GM18951 (cell line): ENCODE measurements around the gene DMWD.
"Not testable (repeated sequence)": the region's sequence is repeated elsewhere in the genome, so short reads cannot be mapped to it uniquely, and the experiment has no call there.

Source experiments
- POLR2A ChIP-seq: IDR thresholded peaks from 4 replicates; pipeline ENCODE4 v1.6.1; 2011; ENCODE audit warnings: mild to moderate bottlenecking; ENCODE audit not compliant: insufficient read length, insufficient read depth; ENCODE audit errors: extremely low read depth
- in situ Hi-C: fragments of 300-500 bp; cut with MboI; formaldehyde crosslinking; loops from one replicate; pipeline ENCODE4 v1.12.0; 2022; ENCODE audit warnings: low sequenced_read_pairs, mixed read lengths, inconsistent platforms; ENCODE audit not compliant: unreplicated experiment

DMWD gene

DNA sequence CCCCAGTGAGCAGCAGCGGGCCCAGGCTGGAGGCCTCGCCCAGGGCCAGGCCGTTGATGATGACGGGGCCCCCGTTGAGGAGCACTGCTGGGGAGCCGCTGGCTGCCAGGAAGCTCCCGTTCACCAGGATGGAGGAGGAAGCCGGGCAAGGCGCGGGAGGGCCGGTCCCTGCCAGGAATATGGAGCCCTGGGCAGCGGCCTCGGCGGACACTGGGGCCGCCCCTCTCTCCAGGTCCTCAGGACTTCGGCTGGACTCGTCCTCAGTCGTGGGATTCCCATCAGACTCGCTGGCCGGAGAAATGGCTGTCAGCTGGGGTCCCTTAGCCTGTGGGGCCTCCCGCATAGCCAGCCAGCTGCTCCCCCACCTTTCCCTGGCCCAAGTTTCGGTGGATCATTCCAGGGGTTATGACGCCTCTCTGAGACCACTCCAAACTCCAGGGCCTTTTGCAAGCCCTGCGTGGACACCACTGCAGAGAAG, 25.7 kb downstream of the DMWD start:
- TF ChIP-seq POLR2A: no peak
- in situ Hi-C loops: no loop called here

- no peak for TF ChIP-seq POLR2A
- in situ Hi-C loops: no loop called here
These were observed 26.3 kb downstream of the DMWD start for GRCh38 chr19:45766296-45766868.

DNA sequence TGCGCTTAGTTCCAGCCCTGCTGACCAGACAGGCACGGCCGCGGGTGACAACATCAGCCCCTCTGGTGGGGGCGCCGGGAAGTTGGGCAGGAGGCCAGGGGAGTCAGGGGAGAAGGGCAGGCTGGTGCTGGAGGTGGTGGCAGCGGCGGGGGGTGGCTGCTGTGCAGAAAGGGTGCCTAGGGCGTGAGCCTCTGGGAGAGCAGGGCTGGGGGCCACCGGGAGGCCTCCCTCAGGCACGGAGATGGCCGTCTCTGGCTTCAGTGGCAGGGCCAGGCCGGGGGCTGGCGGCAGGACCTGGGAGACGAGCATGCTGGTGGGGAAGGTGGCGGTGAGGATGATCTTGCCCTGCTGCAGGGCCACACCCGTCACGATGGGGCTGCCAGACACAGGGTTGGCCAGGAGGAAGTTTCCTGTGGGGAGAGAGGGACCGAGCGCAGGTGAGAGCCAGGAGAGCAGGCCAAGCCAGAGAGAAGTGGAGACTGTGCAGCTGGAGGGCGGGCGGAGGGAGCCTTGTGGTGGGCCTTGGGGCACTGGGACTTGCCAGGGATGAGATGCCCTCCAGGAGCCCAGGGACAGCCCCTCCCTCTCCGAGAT, 26.8 kb downstream of the DMWD start:
- in situ Hi-C loops: no loop called here
- no peak for TF ChIP-seq POLR2A

DNA sequence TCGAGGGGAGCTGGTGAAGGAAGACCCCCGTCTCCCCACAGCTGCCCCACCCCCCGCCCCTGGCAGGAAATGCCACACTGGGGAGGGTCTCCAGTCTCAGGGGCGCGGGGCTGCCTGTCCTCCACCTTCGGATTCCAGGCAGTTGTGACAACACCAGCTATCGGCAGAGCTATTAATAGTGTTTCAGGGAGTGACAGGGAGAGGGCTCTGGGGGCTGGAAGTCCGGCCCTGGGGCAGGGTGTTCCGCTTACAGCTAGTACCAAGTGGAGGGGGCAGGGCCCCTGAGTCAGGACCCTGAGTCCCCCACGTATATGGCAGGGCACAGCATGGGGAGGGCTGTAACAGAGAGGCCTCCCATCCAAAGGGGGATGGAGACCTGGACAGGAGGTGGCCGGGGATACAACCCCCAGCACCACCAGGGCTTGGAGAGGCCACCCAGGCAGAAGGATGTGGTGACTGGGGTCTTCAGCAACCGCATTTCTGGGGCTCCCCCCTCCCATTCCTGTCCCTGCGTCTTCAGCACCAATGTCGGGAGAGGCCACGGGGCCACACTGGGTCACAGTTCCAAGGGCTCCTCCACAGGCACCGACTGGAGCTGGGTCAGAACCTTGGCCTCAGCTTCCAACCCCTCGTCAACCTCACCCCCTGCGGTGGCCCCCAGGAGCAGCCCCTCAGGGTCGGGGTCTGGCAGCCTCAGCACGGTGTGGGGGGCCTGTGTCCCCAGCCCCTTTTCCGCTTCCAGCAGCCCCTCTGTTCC, 27.5 kb downstream of the DMWD start:
- in situ Hi-C loops: no loop called here

GRCh38 chr19:45764475-45764874, 28.2 kb downstream of the DMWD start:
- TF ChIP-seq POLR2A: no peak
- in situ Hi-C loops: no loop called here

More for the DNA sequence above, 27.5 kb downstream of the DMWD start:
- no peak for TF ChIP-seq POLR2A

DNA sequence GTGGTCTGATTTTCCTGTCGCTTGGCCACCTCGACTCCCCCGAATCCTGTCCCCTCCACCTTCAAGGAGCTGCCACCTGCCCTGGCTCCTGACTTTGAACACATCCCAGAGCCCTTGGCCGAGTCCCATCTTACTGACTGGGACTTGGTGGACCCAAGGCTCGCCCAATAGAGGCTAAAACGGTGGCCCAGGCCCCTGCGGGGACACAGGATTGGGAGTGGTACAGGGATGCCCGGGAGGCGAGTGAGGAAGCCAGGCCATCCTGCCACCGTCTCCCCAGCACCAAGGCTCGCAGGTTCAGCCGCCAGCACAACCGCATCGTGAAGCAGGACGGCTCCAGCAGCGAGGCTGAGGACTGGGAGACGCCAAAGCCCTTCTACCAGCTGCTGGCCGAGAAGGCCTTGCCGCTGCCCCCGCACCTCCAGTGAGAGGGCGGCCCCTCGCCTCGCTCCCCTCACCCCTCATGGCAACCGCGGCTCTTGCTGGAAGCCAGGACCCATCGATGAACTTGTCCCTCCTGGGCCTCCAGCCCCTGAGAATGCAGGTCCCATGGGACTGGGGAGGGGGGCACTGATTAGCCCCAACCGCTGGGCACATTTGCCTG, 28.9 kb downstream of the DMWD start:
- in situ Hi-C loops: no loop called here
- TF ChIP-seq POLR2A: no peak

DNA sequence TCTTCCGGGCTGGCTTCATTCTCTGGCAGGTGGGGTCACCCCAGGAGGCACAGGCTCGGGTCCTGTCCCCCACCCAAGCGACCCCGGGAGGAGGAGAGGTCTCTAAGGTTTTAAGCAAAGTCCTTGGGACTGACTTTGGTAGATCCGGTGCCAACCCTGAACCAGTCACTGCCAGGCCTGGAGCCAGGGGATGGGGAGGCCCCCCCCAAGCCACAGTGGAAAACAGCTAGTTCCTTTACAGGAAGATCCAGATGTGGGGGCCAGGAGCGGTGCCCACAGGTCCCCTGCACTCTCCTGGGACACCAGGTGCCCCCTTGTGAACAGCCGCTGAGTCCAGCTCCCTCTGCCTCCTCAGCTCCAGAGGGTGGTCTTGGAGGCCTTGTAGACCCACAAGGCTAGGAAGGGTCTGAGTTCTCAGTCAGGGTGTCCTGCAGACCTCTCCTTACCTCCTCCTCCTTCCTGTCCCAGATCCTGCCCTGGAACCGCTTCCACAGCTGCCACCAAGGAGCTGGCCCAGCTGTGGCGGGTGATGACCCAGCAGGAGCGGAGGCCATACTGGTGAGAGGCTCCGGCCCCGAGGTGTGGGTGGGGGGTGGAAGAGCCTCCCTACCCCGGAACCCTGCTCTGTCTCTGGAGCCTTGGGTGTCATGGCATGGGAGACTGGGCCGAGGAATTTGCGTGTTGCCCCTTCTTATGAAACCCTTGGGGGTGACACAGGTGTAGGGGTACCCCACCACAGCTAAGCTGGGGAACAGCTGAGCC, 29.6 kb downstream of the DMWD start:
- in situ Hi-C loops: no loop called here
- no peak for TF ChIP-seq POLR2A

DNA sequence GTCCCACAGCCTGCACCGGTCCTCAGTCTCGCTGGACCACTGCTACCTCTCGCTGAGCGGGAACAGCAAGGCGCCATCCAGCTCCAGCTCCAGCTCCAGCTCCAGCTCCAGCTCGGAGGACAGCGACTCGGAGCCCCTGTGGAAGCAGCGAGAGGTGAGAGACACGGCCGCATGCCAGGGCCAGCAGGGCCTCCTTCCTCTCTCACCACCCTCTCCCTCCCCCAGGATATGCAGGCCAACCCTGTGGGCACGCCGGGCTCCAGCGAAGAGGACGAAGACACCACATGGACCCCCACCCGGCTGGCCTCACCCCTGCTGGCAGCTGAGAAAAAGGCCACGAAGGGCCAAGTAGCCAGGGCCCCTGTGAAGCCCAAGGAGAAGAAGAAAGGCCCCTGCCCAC, 30.9 kb downstream of the DMWD start:
- TF ChIP-seq POLR2A: no peak
- in situ Hi-C loops: no loop called here

- no peak for TF ChIP-seq POLR2A
- in situ Hi-C loops: no loop called here
These were observed 33.7 kb downstream of the DMWD start for GRCh38 chr19:45758921-45759320.

GRCh38 chr19:45757695-45758094, 35.0 kb downstream of the DMWD start:
- no peak for TF ChIP-seq POLR2A
- in situ Hi-C loops: no loop called here

- no peak for TF ChIP-seq POLR2A
- in situ Hi-C loops: no loop called here
These were observed 38.3 kb downstream of the DMWD start for GRCh38 chr19:45754323-45754722.

- TF ChIP-seq POLR2A: no peak
- in situ Hi-C loops: no loop called here
These were observed 39.1 kb downstream of the DMWD start for GRCh38 chr19:45753548-45753947.

DNA sequence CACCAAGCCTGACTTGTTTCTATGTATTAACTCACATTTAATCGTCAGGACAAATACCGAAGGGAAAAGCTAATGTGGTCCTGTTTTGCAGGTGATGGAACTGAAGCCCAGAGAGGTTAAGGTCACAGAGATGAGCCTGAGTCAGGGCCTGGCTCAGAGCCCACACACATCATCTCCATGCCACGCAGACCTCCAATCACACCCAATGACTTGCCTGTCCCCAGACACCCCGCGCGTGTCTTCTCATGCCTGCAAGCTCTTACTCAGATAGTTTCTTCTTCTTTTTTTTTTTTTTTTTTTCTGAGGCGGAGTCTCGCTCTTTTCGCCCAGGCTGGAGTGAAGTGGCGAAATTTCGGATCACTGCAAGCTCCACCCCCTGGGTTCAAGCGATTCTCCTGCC, 40.0 kb downstream of the DMWD start:
- TF ChIP-seq POLR2A: no peak
- in situ Hi-C loops: no loop called here

DNA sequence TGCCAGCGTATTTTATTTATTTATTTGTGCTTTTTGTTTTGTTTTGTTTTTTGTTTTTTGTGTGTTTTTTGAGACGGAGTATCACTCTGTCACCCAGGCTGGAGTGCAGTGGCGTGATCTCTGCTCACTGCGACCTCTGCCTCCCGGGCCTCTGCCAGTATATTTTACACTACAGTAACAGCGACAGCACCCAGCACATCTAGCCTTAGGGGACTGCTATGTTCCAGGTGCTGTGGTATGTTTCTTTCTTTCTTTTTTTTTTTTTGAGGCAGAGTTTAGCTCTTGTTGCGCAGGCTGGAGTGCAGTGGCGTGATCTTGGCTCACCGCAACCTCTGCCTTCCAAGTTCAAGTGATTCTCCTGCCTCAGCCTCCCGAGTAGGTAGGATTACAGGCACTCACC, 41.2 kb downstream of the DMWD start:
- in situ Hi-C loops: not testable (repeated sequence)
